HG03565 (cell line): ENCODE data around the gene IP6K2.
"Not testable (repeated sequence)": the region's sequence is repeated elsewhere in the genome, so short reads cannot be mapped to it uniquely, and the experiment has no call there.

Source experiments
- ATAC-seq: cut with Tn5 transposase; IDR thresholded peaks from one replicate; pipeline ENCODE4 v1.9.1; 2021; ENCODE audit warnings: mild to moderate bottlenecking, moderate library complexity; ENCODE audit not compliant: unreplicated experiment

The IP6K2 gene

DNA sequence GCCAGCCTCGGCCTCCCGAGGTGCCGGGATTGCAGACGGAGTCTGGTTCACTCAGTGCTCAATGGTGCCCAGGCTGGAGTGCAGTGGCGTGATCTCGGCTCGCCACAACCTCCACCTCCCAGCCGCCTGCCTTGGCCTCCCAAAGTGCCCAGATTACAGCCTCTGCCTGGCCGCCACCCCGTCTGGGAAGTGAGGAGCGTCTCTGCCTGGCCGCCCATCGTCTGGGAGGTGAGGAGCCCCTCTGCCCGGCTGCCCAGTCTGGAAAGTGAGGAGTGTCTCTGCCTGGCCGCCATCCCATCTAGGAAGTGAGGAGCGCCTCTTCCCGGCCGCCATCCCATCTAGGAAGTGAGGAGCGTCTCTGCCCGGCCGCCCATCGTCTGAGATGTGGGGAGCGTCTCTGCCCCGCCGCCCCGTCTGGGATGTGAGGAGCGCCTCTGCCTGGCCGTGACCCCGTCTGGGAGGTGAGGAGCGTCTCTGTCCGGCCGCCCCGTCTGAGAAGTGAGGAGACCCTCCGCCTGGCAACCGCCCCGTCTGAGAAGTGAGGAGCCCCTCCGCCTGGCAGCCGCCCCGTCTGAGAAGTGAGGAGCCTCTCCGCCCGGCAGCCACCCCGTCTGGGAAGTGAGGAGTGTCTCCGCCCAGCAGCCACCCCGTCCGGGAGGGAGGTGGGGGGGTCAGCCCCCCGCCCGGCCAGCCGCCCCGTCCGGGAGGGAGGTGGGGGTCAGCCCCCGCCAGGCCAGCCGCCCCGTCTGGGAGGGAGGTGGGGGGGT is 16.9 kb upstream of the IP6K2 start:
- not testable (repeated sequence) for ATAC-seq

DNA sequence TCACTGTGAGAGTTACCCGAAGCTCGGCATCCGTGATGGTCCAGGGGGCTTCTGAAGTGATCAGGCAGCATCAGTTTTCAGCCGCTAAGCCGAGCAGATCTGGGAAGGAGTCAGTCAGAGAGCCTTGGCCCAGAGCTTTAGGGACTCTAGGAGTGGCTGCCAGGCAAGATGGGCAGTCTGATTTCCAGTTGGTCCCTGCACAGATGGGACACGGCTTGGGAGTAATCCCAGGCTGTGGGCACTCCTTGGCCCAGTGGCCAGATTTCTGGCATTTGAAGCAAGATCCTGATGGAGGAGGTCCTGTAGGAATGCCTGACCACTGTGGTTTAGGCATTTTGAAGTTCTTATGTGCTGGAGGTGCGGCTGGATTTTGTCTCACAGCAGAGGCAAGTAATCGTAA is 10.5 kb upstream of the IP6K2 start:
- no peak for ATAC-seq

GRCh38 chr3:48725185-48725855 is 8.3 kb upstream of the IP6K2 start:
- ATAC-seq: not testable (repeated sequence)

GRCh38 chr3:48723725-48724124 is 6.7 kb upstream of the IP6K2 start:
- ATAC-seq: no peak

DNA sequence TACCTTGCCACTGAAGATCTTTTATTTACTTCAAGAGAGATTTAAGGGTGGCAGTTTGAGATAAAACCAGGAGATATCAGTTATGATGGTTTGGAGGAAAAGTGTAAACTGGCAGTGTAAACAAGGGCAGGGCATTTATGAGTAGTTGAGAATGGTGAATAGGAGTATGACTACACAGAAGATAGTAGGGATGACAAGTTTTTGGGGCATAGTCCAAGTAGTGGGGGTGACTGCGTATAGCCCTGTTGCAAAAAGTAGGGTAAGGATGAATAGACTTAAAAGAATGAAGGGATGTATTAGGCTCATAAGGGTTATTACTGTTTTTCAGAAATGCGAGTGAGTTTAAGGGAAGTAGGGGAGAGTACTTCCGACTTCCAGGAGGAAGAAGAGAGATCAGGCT is 6.3 kb upstream of the IP6K2 start:
- not testable (repeated sequence) for ATAC-seq

DNA sequence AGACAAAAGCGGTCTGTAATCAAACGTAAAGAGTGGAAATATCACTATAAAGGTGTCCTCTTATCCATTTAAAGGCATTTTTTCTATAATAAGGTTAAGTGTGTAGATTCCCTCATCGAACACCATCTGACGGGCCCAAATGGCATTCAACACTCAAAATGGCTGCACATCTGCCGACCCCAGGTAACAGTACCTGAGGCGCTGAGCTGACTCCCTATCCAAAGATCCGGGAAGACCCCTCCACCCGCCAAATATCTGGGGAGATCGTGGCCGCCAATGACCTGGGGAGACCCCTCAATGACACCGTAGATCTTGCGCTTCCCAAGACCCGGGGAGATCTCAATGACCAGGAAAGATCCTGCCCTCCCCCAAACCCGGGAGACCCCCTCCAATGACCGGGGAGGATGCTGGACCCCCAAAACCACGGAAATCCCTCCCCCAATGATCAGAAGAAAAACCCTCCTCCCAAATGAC is 476 bp downstream of the IP6K2 start:
- no peak for ATAC-seq

- ATAC-seq: no peak
Observed at GRCh38 chr3:48715174-48715800, 1.7 kb downstream of the IP6K2 start.

GRCh38 chr3:48711727-48712126 is 5.3 kb downstream of the IP6K2 start:
- ATAC-seq: no peak

GRCh38 chr3:48709051-48709461 is 8.0 kb downstream of the IP6K2 start:
- ATAC-seq: no peak

GRCh38 chr3:48708481-48708889 is 8.5 kb downstream of the IP6K2 start:
- no peak for ATAC-seq

DNA sequence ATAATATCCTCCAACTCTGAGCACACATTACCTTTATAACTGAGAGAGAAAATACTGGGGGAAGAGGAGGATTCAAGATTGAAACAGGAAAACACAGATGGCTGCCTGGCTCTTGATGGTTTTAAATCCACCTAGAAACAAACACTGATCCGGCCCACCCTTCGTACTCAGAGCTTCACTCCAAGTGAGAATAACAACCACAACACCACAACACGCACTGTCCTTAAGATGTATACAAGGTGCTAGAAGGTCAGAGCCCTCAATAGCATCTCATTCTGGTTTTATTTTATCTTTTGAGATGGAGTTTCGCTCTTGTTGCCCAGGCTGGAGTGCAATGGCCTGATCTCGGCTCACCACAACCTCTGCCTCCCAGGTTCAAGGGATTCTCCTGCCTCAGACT is 9.9 kb downstream of the IP6K2 start:
- no peak for ATAC-seq

GRCh38 chr3:48702320-48702920 is 14.6 kb downstream of the IP6K2 start:
- ATAC-seq: no peak

- ATAC-seq: no peak
Observed at GRCh38 chr3:48700731-48701405, 16.2 kb downstream of the IP6K2 start.

DNA sequence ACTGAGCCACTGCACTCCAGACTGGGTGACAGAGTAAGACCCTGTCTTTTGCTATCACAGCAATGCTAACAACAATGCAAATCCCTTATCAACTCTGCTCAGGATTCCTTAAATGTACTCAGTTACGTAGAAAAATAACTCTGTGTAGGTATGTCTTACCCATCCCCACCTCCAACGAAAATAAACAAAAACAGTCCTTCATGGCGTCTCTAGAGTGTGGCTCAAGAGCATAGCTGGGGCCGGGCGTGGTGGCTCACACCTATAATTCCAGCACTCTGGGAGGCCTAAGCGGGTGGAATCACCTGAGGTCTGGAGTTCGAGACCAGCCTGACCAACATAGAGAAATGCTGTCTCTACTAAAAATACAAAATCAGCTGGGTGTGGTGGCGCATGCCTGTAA is 18.1 kb downstream of the IP6K2 start:
- ATAC-seq: no peak

- ATAC-seq: no peak
Observed at GRCh38 chr3:48697952-48698351, 19.1 kb downstream of the IP6K2 start.

- ATAC-seq: no peak
Observed at GRCh38 chr3:48696601-48697000, 20.4 kb downstream of the IP6K2 start.

GRCh38 chr3:48696156-48696555 is 20.9 kb downstream of the IP6K2 start:
- no peak for ATAC-seq

DNA sequence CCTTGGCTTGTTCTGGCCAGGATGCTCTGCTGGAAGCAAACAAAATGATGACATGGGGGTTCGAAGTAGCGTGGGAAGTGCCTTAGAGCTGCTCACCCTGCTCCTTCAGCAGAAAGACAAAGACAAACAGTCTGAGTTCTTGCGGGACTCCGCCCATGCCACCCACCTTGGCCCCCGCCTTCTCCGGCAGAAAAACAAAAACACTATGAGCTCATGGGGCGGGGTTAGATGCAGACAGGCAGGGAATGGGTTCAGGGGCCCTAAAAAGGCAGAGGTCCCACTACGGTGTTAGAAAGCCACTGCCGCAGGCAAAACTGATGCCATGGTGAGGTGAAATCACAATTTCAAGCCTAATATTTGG is 21.6 kb downstream of the IP6K2 start:
- ATAC-seq: no peak

GRCh38 chr3:48694610-48695392 is 22.2 kb downstream of the IP6K2 start:
- no peak for ATAC-seq

DNA sequence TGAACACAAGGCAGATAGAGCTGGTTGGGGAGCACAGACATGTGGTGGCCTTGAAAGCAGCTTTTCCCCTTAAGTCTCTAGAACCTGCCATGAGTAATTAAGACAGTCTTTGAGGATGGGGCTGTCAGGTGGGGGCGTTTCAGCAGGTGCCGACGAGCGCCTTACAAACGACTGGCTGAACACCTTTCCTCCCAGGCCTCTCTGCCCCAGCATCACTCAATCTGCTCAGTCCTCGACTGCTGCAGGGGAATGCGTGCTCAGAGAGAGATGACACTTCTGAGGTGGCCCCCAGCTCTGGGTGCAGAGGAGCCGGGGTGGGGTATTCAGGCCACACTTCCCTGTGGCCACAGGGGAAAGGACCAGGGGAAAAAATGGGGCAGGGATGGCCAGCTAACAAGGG is 23.2 kb downstream of the IP6K2 start:
- ATAC-seq: no peak
